IMR-90 (cell line): ENCODE results near the gene HADHB. TPM values are rescaled to one million over a fixed set of nuclear protein-coding genes. Genes with fewer than 3 reads are reported as not detected.

Source experiments
- ATAC-seq: fragments of 200-7000 bp; cut with Tn5 transposase; 2 replicates; pipeline ENCODE4 v1.9.1; 2020; ENCODE audit warnings: low read depth, mild to moderate bottlenecking, moderate library complexity
- BruUV-seq: library from RNA; stranded (reverse); fragments of 400-500 nt; replicated peaks from 2 replicates; lab custom pipeline; 2021; lab: Mats Ljungman, UMichigan
- CTCF ChIA-PET: fragments of 300-600 bp; formaldehyde crosslinking; extraction: SDS; loops from one replicate; lab custom pipeline; 2021; ENCODE audit warnings: antibody characterized with exemption; lab: Yijun Ruan, JAX
- POLR2A ChIA-PET: fragments of 300-600 bp; sonication (Branson Sonifier 250); formaldehyde crosslinking; loops from one replicate; lab custom pipeline; 2022; ENCODE audit warnings: antibody characterized with exemption; ENCODE audit not compliant: unreplicated experiment; lab: Charles Lee
- DNase-seq: peaks from one replicate; pipeline ENCODE4 v3.0.0; 2013
- H2AFZ ChIP-seq: replicated peaks from 2 replicates; pipeline ENCODE3; 2013; ENCODE audit warnings: low read length, mild to moderate bottlenecking; ENCODE audit not compliant: poor library complexity
- H2AK5ac ChIP-seq: 2 replicates; pipeline ENCODE4 v1.6.1; 2013; ENCODE audit warnings: low read depth, low read length, inconsistent platforms
- H2AK9ac ChIP-seq: replicated peaks from 2 replicates; pipeline ENCODE3; 2013; ENCODE audit warnings: mild to moderate bottlenecking, low read depth, low read length, moderate library complexity; ENCODE audit not compliant: poor library complexity
- H2BK120ac ChIP-seq: 2 replicates; pipeline ENCODE4 v1.6.1; 2013; ENCODE audit warnings: low read depth, low read length, inconsistent platforms
- H2BK15ac ChIP-seq: 3 replicates; pipeline ENCODE4 v1.6.1; 2013; ENCODE audit warnings: low read depth, low read length, inconsistent platforms
- H2BK20ac ChIP-seq: 2 replicates; pipeline ENCODE4 v1.6.1; 2013; ENCODE audit warnings: low read depth, mild to moderate bottlenecking, inconsistent platforms, low read length, moderate library complexity
- H2BK5ac ChIP-seq: 2 replicates; pipeline ENCODE4 v1.6.1; 2013; ENCODE audit warnings: mild to moderate bottlenecking, low read depth, low read length, inconsistent platforms; ENCODE audit not compliant: poor library complexity, severe bottlenecking
- H3K14ac ChIP-seq: replicated peaks from 2 replicates; pipeline ENCODE4 v1.6.1; 2013; ENCODE audit warnings: low read depth, low read length, inconsistent platforms
- H3K18ac ChIP-seq: 2 replicates; pipeline ENCODE4 v1.6.1; 2013; ENCODE audit warnings: low read depth, low read length, control low read depth
- H3K23ac ChIP-seq: 2 replicates; pipeline ENCODE4 v1.6.1; 2013; ENCODE audit warnings: low read depth, low read length, inconsistent platforms
- H3K27ac ChIP-seq: 2 replicates; pipeline ENCODE4 v1.5.1; 2013; ENCODE audit warnings: mild to moderate bottlenecking, control low read depth, low read length; ENCODE audit not compliant: insufficient read depth
- H3K27me3 ChIP-seq: 2 replicates; pipeline ENCODE4 v1.6.1; 2013; ENCODE audit warnings: low read length; ENCODE audit not compliant: control insufficient read depth, insufficient read depth
- H3K36me3 ChIP-seq: 2 replicates; pipeline ENCODE4 v1.6.1; 2013; ENCODE audit warnings: low read length, mixed read lengths; ENCODE audit not compliant: control insufficient read depth, insufficient read depth
- H3K4ac ChIP-seq: 2 replicates; pipeline ENCODE4 v1.6.1; 2013; ENCODE audit warnings: low read depth, low read length, inconsistent platforms
- H3K4me1 ChIP-seq: 2 replicates; pipeline ENCODE4 v1.6.1; 2013; ENCODE audit warnings: low read length, mixed read lengths; ENCODE audit not compliant: control insufficient read depth, insufficient read depth
- H3K4me2 ChIP-seq: 2 replicates; pipeline ENCODE4 v1.6.1; 2013; ENCODE audit warnings: low read depth, mild to moderate bottlenecking, control low read depth, low read length, moderate library complexity
- H3K4me3 ChIP-seq: 2 replicates; pipeline ENCODE4 v1.5.1; 2013; ENCODE audit warnings: low read depth, mild to moderate bottlenecking, control low read depth, low read length, moderate library complexity; ENCODE audit not compliant: insufficient read depth
- H3K56ac ChIP-seq: 2 replicates; pipeline ENCODE4 v1.6.1; 2013; ENCODE audit warnings: low read length, inconsistent platforms; ENCODE audit not compliant: insufficient read depth; ENCODE audit errors: extremely low read depth
- H3K79me1 ChIP-seq, 2 experiments: 2 replicates each; pipeline ENCODE4 v1.6.1; 2013; ENCODE audit warnings: low read length in 2 of 2, inconsistent platforms in 1 of 2, low read depth in 1 of 2
- H3K9ac ChIP-seq: 2 replicates; pipeline ENCODE4 v1.6.1; 2013; ENCODE audit warnings: low read depth, low read length, control low read depth
- H3K9me1 ChIP-seq: 2 replicates; pipeline ENCODE4 v1.6.1; 2013; ENCODE audit warnings: low read length, inconsistent platforms; ENCODE audit not compliant: insufficient read depth
- H3K9me3 ChIP-seq: 2 replicates; pipeline ENCODE4 v1.6.1; 2013; ENCODE audit warnings: low read length; ENCODE audit not compliant: control insufficient read depth, insufficient read depth
- H4K20me1 ChIP-seq: 2 replicates; pipeline ENCODE4 v1.6.1; 2013; ENCODE audit warnings: low read length, inconsistent platforms; ENCODE audit not compliant: insufficient read depth
- H4K5ac ChIP-seq: 2 replicates; pipeline ENCODE4 v1.6.1; 2013; ENCODE audit warnings: mild to moderate bottlenecking, low read depth, low read length, control low read depth
- H4K8ac ChIP-seq, 2 experiments: 2 replicates each; pipeline ENCODE4 v1.6.1; 2013; ENCODE audit warnings: low read depth in 2 of 2, low read length in 2 of 2, control low read depth in 1 of 2, inconsistent platforms in 1 of 2
- H4K91ac ChIP-seq: 2 replicates; pipeline ENCODE4 v1.6.1; 2013; ENCODE audit warnings: low read depth, low read length, inconsistent platforms; ENCODE audit not compliant: insufficient read depth
- BHLHE40 ChIP-seq: fragments of 150-350 bp; IDR thresholded peaks from 2 replicates; pipeline ENCODE4 v1.6.1; 2016; ENCODE audit warnings: mild to moderate bottlenecking, low read depth, low read length
- CEBPB ChIP-seq: IDR thresholded peaks from 2 replicates; pipeline ENCODE4 v1.6.1; 2012; ENCODE audit warnings: low read depth, low read length, improper control_type of control experiment
- CHD1 ChIP-seq: IDR thresholded peaks from 2 replicates; pipeline ENCODE4 v1.6.1; 2012; ENCODE audit warnings: low read depth, low read length, improper control_type of control experiment
- FOS ChIP-seq: fragments of 150-350 bp; IDR thresholded peaks from 2 replicates; pipeline ENCODE4 v1.6.1; 2016; ENCODE audit warnings: low read depth, low read length
- MAFK ChIP-seq: IDR thresholded peaks from 2 replicates; pipeline ENCODE4 v1.6.1; 2012; ENCODE audit warnings: low read depth, low read length, improper control_type of control experiment
- MAZ ChIP-seq: IDR thresholded peaks from 2 replicates; pipeline ENCODE4 v1.6.1; 2012; ENCODE audit warnings: low read depth, mild to moderate bottlenecking, low read length, improper control_type of control experiment, moderate library complexity, borderline replicate concordance
- MXI1 ChIP-seq: IDR thresholded peaks from 2 replicates; pipeline ENCODE4 v1.6.1; 2012; ENCODE audit warnings: low read depth, mild to moderate bottlenecking, low read length, moderate library complexity, borderline replicate concordance
- NFE2L2 ChIP-seq: fragments of 150-350 bp; IDR thresholded peaks from 2 replicates; pipeline ENCODE4 v1.6.1; 2016; ENCODE audit warnings: low read depth, mild to moderate bottlenecking, low read length
- POLR2A ChIP-seq: IDR thresholded peaks from 2 replicates; pipeline ENCODE4 v1.6.1; 2012; ENCODE audit warnings: mild to moderate bottlenecking, low read depth, low read length
- RAD21 ChIP-seq: IDR thresholded peaks from 2 replicates; pipeline ENCODE4 v1.6.1; 2012; ENCODE audit warnings: low read length, improper control_type of control experiment
- RCOR1 ChIP-seq: IDR thresholded peaks from 2 replicates; pipeline ENCODE4 v1.6.1; 2012; ENCODE audit warnings: mild to moderate bottlenecking, low read length, improper control_type of control experiment; ENCODE audit not compliant: insufficient replicate concordance
- RFX5 ChIP-seq: IDR thresholded peaks from 2 replicates; pipeline ENCODE4 v1.8.0; 2012; ENCODE audit warnings: low read depth, mild to moderate bottlenecking, low read length, moderate library complexity
- SMC3 ChIP-seq: fragments of 150-350 bp; IDR thresholded peaks from 2 replicates; pipeline ENCODE4 v1.6.1; 2016; ENCODE audit warnings: low read depth, mild to moderate bottlenecking, antibody characterized with exemption, low read length, moderate library complexity
- WGBS, 2 experiments: methylation state at CpG; one replicate each; pipeline versions ENCODE4 v1.1.5 to v1.1.7; 2013; ENCODE audit warnings: missing lambda C conversion rate in 2 of 2; ENCODE audit not compliant: insufficient read length in 1 of 2; ENCODE audit errors: extremely low coverage in 2 of 2; 5-methylcytosine and 5-hydroxymethylcytosine counted together
- dilution Hi-C: fragments of 300-500 bp; cut with HindIII; formaldehyde crosslinking; loops from one replicate; pipeline ENCODE4 v1.14.3; 2018; ENCODE audit warnings: low sequenced_read_pairs; ENCODE audit not compliant: unreplicated experiment
- in situ Hi-C: fragments of 300-500 bp; cut with MboI; formaldehyde crosslinking; loops from 3 replicates; pipeline ENCODE4 v1.14.3; 2019; ENCODE audit warnings: low sequenced_read_pairs, inconsistent platforms, mixed read lengths
- intact Hi-C: fragments of 100-400 bp; cut with micrococcal nuclease; formaldehyde crosslinking; loops from 2 replicates; pipeline ENCODE4 v1.10.0; 2022
- polyA plus RNA-seq, 3 experiments: library from polyadenylated mRNA; depleted of rRNA; stranded (reverse); fragments of >200 nt; gene quantifications; 2 replicates each; pipeline ENCODE4 v1.2.3, GENCODE V29; 2012; ENCODE audit warnings: low replicate concordance in 1 of 3
- total RNA-seq: library from RNA; depleted of rRNA; stranded (reverse); fragments of >200 nt; gene quantifications from 2 replicates; pipeline ENCODE4 v1.2.3, GENCODE V29; 2012
- TF ChIP-seq, protein P1 (sequence below): fragments of 150-350 bp; IDR thresholded peaks from 2 replicates; pipeline ENCODE4 v1.6.1; 2016; ENCODE audit warnings: low read depth, mild to moderate bottlenecking, low read length, moderate library complexity, borderline replicate concordance
- TF ChIP-seq, protein P2 (sequence below): conservative IDR thresholded peaks from 2 replicates; pipeline ENCODE4 v1.5.1; 2012; ENCODE audit warnings: mild to moderate bottlenecking, low read depth, low read length, improper control_type of control experiment
- TF ChIP-seq, protein P3 (sequence below): fragments of 150-350 bp; IDR thresholded peaks from 2 replicates; pipeline ENCODE4 v1.6.1; 2017; ENCODE audit warnings: mild to moderate bottlenecking, antibody characterized with exemption, low read length, low read depth

The HADHB gene
- total and polyA plus RNA-seq, 2 of the 4 experiments (the other 2 are of a cell fraction): 67.9 to 79.8 TPM

DNA sequence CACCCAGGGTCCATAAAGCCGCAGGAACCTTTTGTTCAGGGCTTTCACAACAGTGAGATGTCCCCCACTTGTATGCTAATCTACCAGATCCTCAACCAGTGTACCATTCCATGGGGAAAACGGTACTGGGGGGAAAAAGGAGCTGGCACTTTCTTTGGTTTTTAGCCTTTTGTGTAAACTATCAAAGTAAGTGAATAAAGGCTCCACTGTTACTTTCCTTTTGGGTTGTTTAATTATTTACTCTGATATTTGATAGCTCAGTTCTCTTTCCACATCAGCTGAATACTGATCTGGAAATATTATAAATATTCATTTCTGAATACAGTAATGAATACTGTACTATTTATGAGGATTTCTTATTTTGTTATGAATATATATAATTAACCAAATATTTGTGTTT lies 20.6 kb upstream of the HADHB start:
- no peak overlapping the region for H3K23ac ChIP-seq
- H3K14ac ChIP-seq: no peak overlapping the region
- no peaks in the 10 kb centered on the region for H3K27me3 ChIP-seq
- in situ Hi-C loops: no loop called here
- no peak overlapping the region for H4K8ac ChIP-seq
- H3K9ac ChIP-seq: no peak overlapping the region
- CTCF ChIA-PET: no interaction called here
- ATAC-seq (peak; percentile 32), DNase-seq (no peak)
- POLR2A ChIA-PET: no interaction called here
- H4K20me1 ChIP-seq: no peaks in the 10 kb centered on the region
- H3K4me3 ChIP-seq: no peak overlapping the region
- intact Hi-C loops: no loop called here
- no peak overlapping the region for H3K27ac ChIP-seq
- H4K91ac ChIP-seq: no peak overlapping the region
- H3K9me1 ChIP-seq: peaks cover 7% of the 10 kb centered on the region; the same call in 1 of the 2 replicates
- peaks cover 8 to 20% of the 10 kb centered on the region in 2 experiments for H3K79me1 ChIP-seq
- H3K56ac ChIP-seq: no peak overlapping the region
- H2BK15ac ChIP-seq: no peak overlapping the region
- H3K36me3 ChIP-seq: peaks cover 26% of the 10 kb centered on the region
- no peaks in the 10 kb centered on the region for H3K9me3 ChIP-seq
- no peak overlapping the region for H2BK120ac ChIP-seq
- no peak overlapping the region for H2AK5ac ChIP-seq
- no peak overlapping the region for H2AFZ ChIP-seq
- no peaks in the 10 kb centered on the region for H3K4me1 ChIP-seq
- H3K4me2 ChIP-seq: no peak overlapping the region
- H2BK20ac ChIP-seq: no peak overlapping the region
- H2BK5ac ChIP-seq: no peak overlapping the region
- no peak for TF ChIP-seq FOS
- no peak for TF ChIP-seq MAZ
- TF ChIP-seq, protein P1, sequence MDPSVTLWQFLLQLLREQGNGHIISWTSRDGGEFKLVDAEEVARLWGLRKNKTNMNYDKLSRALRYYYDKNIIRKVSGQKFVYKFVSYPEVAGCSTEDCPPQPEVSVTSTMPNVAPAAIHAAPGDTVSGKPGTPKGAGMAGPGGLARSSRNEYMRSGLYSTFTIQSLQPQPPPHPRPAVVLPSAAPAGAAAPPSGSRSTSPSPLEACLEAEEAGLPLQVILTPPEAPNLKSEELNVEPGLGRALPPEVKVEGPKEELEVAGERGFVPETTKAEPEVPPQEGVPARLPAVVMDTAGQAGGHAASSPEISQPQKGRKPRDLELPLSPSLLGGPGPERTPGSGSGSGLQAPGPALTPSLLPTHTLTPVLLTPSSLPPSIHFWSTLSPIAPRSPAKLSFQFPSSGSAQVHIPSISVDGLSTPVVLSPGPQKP: no peak
- TF ChIP-seq, protein P2, sequence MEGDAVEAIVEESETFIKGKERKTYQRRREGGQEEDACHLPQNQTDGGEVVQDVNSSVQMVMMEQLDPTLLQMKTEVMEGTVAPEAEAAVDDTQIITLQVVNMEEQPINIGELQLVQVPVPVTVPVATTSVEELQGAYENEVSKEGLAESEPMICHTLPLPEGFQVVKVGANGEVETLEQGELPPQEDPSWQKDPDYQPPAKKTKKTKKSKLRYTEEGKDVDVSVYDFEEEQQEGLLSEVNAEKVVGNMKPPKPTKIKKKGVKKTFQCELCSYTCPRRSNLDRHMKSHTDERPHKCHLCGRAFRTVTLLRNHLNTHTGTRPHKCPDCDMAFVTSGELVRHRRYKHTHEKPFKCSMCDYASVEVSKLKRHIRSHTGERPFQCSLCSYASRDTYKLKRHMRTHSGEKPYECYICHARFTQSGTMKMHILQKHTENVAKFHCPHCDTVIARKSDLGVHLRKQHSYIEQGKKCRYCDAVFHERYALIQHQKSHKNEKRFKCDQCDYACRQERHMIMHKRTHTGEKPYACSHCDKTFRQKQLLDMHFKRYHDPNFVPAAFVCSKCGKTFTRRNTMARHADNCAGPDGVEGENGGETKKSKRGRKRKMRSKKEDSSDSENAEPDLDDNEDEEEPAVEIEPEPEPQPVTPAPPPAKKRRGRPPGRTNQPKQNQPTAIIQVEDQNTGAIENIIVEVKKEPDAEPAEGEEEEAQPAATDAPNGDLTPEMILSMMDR: no peak
- TF ChIP-seq CEBPB: no peak
- TF ChIP-seq MAFK: no peak
- TF ChIP-seq NFE2L2: no peak
- no peak for TF ChIP-seq POLR2A
- TF ChIP-seq RAD21: no peak
- TF ChIP-seq MXI1: no peak
- no peak for TF ChIP-seq SMC3
- no peak for TF ChIP-seq RCOR1
- TF ChIP-seq, protein P3, sequence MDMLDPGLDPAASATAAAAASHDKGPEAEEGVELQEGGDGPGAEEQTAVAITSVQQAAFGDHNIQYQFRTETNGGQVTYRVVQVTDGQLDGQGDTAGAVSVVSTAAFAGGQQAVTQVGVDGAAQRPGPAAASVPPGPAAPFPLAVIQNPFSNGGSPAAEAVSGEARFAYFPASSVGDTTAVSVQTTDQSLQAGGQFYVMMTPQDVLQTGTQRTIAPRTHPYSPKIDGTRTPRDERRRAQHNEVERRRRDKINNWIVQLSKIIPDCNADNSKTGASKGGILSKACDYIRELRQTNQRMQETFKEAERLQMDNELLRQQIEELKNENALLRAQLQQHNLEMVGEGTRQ: no peak
- no peak for TF ChIP-seq RFX5
- no peak for TF ChIP-seq BHLHE40
- TF ChIP-seq CHD1: no peak
- H4K5ac ChIP-seq: no peak overlapping the region
- H3K18ac ChIP-seq: no peak overlapping the region
- BruUV-seq: no TSS peak
- WGBS, 2 experiments: no CpG with 5 or more reads among the region's 2 CpGs
- dilution Hi-C loops: no loop called here
- H3K4ac ChIP-seq: no peak overlapping the region
- no peak overlapping the region for H2AK9ac ChIP-seq
